Germinal center (tissue), 1 donor: Measurements from ENCODE around the gene ATP1B2.
A peak's percentile ranks its signal among the peaks of the same experiment; 100 is the strongest.
"Not testable (repeated sequence)": the region's sequence is repeated elsewhere in the genome, so short reads cannot be mapped to it uniquely, and the experiment has no call there.

ENCODE experiments used
- DNase-seq: peaks from one replicate; pipeline ENCODE4 v3.0.0; 2012; ENCODE audit warnings: mixed read lengths, low spot score

The ATP1B2 gene

DNA sequence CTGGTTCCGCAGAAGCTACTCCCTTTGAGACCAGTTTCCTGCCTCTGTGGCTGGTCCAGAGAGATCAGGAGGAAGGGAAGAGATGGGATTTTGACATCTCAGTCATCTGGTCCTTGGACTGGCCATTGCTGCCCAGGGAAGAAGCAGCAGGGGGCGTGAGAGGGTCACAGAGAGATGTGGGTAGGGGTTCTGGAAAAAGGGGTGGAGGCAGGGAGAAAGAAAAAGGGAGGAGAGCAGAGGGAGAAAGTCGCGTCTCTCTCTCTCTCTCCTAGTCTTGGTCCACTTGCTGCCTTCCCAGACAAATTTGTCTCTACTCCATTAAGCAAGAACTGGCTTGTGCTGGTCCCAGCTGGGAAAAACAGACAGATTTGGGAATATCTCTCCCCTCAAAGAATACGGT is 16.3 kb upstream of the ATP1B2 start:
- DNase-seq: no peak

- DNase-seq: no peak
These were observed 14.6 kb upstream of the ATP1B2 start for GRCh38 chr17:7636163-7636562.

DNA sequence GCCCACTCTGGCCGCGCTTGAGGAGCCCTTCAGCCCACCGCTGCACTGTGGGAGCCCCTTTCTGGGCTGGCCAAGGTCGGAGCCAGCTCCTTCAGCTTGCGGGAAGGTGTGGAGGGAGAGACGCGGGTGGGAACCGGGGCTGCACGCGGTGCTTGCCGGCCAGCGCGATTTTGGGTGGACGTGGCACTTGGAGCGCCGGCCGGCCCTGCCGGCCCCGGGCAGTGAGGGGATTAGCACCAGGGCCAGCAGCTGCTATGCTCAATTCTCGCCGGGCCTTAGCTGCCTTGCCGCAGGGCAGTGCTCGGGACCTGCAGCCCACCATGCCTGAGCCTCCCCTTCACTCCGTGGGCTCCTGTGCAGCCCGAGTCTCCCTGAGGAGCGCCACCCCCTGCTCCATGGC is 9.9 kb upstream of the ATP1B2 start:
- DNase-seq: no peak

DNA sequence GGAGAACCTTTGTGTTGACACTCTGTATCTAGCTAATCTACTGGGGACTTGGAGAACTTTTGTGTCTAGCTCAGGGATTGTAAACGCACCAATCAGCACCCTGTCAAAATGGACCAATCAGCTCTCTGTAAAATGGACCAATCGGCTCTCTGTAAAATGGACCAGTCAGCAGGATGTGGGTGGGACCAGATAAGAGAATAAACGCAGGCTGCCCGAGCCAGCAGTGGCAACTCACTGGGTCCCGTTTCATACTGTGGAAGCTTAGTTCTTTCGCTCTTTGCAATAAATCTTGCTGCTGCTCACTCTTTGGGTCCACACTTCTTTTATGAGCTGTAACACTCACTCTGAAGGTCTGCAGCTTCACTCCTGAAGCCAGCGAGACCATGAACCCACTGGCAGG is 9.1 kb upstream of the ATP1B2 start:
- DNase-seq: not testable (repeated sequence)

GRCh38 chr17:7644775-7645174 is 6.0 kb upstream of the ATP1B2 start:
- DNase-seq: peak; percentile 42

DNA sequence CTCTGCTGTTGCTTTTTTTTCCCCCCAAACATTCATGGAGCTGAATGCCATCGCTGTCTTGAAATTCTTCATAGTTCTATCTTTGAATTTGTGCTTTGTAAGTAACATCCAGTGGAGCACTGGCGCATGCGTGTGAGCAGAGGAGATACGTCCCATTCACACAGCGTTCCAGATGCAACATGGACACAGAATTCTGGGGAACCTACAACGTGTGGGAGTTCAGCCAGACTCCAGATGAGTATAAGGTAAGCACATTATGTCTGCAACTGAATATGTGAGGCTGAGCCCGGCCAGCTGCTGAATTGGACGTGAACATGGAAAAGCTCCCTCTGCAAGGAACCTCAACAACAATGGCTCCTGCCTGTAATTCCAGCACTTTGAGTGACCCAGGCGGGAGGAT is 4.3 kb upstream of the ATP1B2 start:
- DNase-seq: peak; percentile 0

- DNase-seq: no peak
These were observed 3.7 kb upstream of the ATP1B2 start for GRCh38 chr17:7647018-7647417.

GRCh38 chr17:7651097-7651664 is 455 bp downstream of the ATP1B2 start:
- DNase-seq: no peak

- DNase-seq: no peak
These were observed 1.1 kb downstream of the ATP1B2 start for GRCh38 chr17:7651665-7652387.

DNA sequence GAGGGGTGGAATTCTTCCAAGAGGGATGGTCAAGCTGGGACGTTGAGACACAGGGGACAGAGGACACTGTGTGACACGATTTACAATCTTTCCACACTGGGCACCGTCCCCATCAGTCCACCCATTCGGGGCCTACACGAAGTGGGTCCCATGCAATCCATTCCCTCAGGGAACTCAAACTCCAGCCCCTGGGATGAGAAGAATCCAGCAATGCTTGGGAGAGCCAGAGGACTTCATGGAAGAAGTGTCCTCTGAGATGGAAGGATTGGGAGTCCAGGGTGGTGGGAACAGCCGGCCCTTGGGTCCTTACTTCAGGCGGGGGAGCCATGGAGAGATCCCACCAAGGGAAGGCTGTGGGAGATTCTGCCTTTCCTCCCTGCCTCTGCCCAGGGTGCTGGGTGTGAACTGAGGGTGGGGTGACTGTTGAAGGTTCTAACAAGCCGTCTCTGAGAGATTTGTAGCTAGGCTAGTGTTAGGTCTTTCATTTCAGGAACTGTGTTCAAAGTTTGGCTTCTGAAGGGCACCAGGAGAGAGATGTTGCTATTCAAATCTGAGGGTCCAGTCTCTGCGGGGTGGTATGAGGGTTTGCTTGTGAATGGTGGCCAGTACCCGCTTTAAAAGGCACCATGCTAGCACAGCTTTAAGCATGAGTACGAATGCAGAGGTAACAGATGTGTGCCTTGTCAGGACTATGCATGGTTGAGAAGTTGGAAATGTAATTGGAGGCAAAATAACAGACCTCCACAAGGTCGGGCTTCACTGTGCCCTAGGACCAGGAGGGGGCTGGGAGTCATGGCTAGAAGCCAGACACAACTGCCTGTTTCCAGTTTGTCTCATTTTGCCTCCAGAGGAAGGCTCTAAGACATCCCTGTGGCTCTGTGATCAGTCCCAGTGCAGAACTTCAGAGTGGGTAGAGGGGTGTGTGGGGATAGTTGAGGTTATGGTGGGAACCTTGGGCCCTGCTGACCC is 1.9 kb downstream of the ATP1B2 start:
- DNase-seq: no peak

- DNase-seq: no peak
These were observed 4.3 kb downstream of the ATP1B2 start for GRCh38 chr17:7654832-7655540.

GRCh38 chr17:7655541-7655840 is 4.8 kb downstream of the ATP1B2 start:
- DNase-seq: no peak

DNA sequence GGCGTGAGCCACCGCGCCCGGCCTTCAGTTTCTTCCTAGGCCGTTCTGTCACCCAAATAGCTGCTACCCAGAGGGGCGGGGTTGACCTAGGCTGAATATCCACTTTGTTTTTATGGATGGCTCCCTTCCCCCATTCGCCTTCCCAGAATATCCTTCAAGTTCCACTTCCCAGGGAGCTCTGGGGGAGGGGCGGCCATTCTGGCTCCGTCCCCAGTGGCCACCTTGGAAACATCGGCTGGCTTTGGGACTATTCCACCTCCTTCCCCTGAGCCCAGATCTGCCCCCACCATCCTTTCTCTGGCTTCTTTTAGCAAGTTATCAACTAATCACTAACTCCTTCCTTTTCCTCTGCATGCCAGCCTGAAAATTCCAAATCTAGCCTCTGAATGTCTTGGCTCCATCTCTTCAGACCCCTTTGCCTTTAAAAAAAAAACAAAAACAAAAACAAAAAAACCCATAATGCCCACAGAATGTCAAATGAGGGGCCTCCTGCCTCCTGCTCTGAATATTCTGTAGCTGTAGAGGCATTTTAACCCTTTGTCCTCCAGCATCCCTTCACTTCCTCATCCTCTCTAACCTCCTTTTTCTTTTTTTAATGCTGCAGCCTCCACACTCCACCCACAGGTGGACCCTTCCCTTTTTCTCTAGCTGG is 6.4 kb downstream of the ATP1B2 start:
- no peak for DNase-seq

DNA sequence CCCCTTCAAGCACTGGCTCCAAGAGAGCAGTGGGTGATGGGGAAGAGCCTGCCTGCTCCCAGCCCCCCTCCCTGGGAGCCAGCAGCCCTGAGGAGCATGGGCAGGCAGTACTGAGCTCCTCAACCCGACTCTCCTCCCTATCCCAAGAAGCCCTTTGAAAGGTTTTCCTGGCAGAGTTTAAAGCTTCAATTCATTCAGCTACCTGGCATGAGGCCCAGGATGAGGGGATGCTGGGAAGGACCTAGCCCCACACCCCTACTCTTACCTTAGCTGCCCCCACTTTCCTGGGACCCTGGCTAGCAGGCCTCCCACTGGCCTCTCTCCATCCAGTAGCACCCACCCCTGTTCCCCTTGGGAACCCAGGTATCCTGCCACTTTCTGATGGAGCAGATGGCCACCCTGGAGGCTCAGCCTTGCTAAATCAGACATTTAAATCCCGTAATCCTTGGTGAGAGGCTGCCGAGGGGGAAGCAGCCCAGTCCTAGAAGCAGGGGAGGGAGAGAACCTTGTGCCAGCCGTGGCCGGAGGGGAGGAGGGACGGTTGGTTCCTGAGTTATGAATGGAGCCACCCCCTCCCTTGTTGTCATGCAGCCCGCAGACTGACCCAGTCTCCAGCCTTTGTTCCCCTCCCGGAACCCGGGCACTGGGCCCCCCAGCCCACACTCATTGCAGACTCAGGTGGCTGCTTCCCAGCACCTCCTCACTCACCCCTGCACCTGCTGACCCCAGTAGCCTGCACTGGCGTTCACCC is 17.1 kb downstream of the ATP1B2 start:
- no peak for DNase-seq

GRCh38 chr17:7668482-7668881 is 17.8 kb downstream of the ATP1B2 start:
- no peak for DNase-seq

DNA sequence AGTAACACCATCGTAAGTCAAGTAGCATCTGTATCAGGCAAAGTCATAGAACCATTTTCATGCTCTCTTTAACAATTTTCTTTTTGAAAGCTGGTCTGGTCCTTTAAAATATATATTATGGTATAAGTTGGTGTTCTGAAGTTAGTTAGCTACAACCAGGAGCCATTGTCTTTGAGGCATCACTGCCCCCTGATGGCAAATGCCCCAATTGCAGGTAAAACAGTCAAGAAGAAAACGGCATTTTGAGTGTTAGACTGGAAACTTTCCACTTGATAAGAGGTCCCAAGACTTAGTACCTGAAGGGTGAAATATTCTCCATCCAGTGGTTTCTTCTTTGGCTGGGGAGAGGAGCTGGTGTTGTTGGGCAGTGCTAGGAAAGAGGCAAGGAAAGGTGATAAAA is 22.5 kb downstream of the ATP1B2 start:
- peak; percentile 45 for DNase-seq

GRCh38 chr17:7674934-7675333 is 24.2 kb downstream of the ATP1B2 start:
- DNase-seq: no peak

GRCh38 chr17:7676533-7676932 is 25.8 kb downstream of the ATP1B2 start:
- no peak for DNase-seq

GRCh38 chr17:7677388-7678067 is 26.8 kb downstream of the ATP1B2 start:
- DNase-seq: no peak

DNA sequence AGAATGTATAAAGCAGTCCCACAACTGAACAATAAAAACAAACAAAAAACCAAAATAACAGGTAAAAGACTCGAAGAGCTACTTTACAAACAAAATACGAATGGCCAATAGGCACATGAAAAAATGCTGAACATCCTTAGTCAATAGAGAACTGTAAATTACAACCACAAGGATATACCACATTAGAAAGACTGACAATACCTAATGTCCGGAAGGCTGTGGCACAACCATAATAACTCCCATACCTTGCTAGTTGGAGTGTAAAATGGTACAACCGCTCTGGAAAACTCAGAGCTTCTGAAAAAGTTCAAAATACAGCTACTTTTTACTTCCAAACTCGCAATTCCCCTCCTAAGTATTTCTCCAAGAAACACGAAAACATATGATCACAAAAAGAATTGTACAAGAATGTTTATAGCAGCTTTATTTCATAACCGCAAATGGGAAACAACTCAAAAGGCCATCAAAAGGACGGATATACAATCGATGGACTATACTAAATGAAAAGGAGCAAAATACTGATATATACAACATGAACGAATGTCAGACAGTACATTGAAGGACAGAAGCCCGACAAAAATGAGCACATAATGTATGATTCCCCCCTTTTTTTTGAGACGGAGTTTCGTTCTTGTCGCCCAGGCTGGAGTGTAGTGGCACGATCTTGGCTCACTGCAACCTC is 34.3 kb downstream of the ATP1B2 start:
- DNase-seq: no peak
